Stimulated activated CD4-positive, alpha-beta T cell treated with anti-CD3 and anti-CD28 coated beads, TNF-alpha, amount 100 ng/mL, for 48 hours (primary cell): ENCODE measurements around the gene FCER2.
A peak's percentile ranks its signal among the peaks of the same experiment; 100 is the strongest.

ENCODE experiments used
- DNase-seq, 3 donors: peaks; one replicate each; pipeline ENCODE4 v3.0.0-alpha.2; 2020; ENCODE audit warnings: low read depth in 3 of 3

FCER2 gene

GRCh38 chr19:7733376-7733775 lies 31.4 kb upstream of the FCER2 start:
- DNase-seq: no peak

- DNase-seq: no peak
Measured at GRCh38 chr19:7732045-7732444, 30.1 kb upstream of the FCER2 start, which contains the start of gene CLEC4G. Gene CLEC4G, minus strand, starts transcription at chr19:7732110. Its CDS starts 8 bp downstream, at chr19:7732102.

GRCh38 chr19:7731615-7732014 lies 29.7 kb upstream of the FCER2 start:
- DNase-seq: no peak

DNA sequence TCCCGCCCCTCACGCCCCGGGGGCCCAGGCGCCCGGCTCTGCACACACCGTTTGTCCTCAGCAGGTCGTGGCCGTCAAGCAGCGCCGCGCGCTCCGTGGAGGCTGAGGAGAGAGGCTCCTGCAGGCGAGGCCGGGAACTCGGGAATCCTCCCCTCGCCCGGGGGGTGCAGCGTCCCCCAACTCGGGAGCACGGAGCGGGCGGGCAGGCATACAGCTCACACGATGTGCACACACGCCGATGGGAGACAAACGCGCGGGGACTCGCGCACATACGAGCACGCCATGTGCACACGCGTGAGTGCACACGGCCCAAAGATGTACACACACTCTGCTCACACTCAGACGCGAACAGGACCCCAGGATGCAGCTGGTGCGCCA lies 29.3 kb upstream of the FCER2 start:
- no peak for DNase-seq

GRCh38 chr19:7730286-7731217 lies 28.6 kb upstream of the FCER2 start:
- DNase-seq: no peak

DNA sequence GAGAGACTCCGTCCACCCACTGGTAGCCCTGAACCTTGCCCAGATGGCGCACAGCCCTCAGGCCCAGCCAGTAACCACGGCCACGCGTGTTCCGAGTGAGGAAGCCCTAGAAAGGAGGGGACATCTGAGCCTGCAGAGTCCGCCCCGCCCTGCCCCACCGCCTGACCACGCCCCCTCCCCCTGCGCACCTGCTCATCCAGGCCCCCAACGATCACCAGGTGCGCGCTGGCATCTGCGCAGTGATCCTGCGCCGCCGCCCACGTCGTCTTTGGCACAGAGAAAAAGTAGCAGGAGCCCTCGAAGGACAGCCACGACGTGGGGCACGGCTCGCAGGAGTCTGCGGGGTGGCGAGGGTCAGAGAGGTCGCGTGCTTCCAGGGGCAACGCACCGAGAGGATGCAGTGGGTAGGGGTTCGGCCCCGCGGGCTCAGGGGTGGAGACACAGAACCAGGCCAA lies 27.9 kb upstream of the FCER2 start:
- no peak for DNase-seq

GRCh38 chr19:7729211-7729610 lies 27.3 kb upstream of the FCER2 start:
- no peak for DNase-seq

DNA sequence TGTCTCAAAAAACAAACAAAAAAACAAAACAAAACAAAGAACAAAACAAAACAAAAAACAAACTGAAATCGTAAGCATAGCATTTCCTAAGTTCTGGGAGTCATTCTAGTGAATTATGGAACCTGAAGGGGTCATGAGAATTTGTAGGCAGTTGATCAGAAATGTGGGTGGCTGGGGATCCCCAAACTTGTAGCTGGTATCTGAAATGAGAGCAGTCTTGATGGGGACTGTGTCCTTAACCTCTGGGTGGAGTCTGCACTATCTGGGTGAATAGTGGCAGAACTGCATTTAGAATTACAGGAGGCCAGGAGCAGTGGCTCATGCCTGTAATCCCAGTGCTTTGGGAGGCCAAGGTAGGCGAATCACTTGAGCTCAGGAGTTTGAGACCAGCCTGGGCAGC lies 23.9 kb upstream of the FCER2 start:
- no peak for DNase-seq

DNA sequence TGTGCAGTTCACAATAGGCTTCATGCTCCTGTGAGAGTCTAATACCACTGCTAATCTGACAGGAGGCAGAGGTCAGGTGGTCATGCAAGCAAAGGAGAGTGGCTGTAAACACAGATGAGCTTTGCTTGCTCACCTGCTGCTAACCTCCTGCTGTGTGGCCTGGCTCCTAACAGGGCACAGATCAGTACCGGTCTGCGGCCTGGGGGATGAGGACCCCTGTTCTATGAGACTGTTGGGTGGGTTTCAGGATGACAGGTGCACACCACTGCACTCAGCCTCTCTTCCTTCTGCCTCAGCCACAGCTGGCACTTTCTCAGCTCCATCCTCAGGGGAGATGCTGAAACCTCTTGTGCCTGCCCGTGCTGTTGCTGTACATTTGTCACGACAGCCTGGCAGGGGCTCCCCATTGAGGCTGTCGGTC lies 20.3 kb upstream of the FCER2 start:
- DNase-seq: no peak

- no peak for DNase-seq
Measured at GRCh38 chr19:7720351-7720750, 18.4 kb upstream of the FCER2 start.

GRCh38 chr19:7718668-7719067 lies 16.7 kb upstream of the FCER2 start:
- no peak for DNase-seq

DNA sequence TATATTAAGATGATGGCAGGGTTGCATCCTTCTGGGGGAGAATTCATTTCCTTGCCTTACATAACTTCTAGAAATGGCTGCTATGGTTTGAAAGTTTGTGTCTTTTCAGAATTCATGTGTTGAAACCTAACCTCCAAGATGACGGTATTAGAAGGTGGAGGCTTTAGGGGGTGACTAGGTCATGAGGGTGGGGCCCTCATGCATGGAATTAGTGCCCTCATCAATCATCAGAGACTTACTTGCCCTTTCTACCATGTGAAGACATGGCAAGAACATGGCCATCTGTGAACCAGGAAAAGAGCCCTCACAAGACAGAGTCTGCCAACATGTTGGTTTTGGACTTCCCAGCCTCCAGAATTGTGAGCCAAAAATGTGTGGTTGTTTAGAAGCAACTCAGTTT lies 14.8 kb upstream of the FCER2 start:
- no peak for DNase-seq

- DNase-seq: no peak
Measured at GRCh38 chr19:7715671-7716070, 13.7 kb upstream of the FCER2 start.

DNA sequence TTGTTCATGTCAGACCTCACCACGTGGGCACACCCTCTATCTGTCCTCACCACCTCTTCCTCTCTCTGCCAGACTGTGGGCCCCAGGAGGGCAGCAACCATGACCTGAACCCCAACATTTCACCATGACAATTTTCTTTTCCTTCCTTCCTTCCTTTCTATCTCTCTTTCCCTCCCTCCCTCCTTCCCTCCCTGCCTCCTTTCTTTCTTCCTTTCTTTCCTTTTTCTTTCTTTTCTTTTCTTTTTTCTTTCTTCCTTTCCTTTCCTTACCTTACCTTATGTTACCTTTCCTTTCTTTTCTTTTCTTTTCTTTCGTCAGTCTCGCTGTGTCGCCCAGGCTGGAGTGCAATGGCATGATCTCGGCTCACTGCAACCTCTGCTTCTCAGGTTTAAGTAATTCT lies 8.7 kb upstream of the FCER2 start:
- DNase-seq: no peak

- no peak for DNase-seq
Measured at GRCh38 chr19:7709932-7710460, 8.1 kb upstream of the FCER2 start.

GRCh38 chr19:7706955-7707456 lies 5.1 kb upstream of the FCER2 start:
- DNase-seq: no peak

DNA sequence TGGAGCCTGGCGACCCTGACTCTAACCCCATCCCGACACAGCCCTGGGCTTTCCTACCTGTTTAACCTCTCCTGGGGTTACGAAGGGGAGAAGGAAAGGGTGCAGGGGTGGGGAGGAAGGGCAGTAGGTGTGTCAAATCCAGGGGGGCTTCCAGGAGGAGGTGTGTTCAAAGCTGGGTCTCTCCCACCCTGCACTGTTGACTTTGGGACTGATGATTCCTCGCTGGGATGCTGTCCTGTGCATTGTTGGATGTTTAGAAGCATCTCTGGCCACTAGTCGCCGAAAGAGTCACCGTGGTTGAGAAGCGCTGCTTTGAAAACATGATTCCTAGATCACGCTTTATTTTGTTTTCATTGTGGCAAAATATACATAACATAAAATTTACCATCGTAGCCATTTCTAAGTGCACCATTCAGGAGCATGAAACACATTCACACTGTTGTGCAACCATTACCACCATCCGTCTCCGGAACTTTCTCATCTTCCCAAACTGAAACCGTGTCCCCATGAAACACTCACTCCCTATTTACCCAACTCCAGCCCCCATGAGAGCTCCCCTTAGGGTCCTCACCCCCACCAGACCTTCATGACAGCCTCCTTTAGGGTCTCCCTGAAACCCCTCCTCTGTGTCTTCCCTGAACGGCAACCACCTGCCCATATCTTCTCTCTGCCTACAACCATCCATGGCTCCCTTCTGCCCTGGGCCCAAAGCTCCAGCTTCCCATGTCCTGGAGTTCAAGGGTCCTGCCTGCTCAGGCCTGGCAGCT lies 4.4 kb upstream of the FCER2 start:
- no peak for DNase-seq

DNA sequence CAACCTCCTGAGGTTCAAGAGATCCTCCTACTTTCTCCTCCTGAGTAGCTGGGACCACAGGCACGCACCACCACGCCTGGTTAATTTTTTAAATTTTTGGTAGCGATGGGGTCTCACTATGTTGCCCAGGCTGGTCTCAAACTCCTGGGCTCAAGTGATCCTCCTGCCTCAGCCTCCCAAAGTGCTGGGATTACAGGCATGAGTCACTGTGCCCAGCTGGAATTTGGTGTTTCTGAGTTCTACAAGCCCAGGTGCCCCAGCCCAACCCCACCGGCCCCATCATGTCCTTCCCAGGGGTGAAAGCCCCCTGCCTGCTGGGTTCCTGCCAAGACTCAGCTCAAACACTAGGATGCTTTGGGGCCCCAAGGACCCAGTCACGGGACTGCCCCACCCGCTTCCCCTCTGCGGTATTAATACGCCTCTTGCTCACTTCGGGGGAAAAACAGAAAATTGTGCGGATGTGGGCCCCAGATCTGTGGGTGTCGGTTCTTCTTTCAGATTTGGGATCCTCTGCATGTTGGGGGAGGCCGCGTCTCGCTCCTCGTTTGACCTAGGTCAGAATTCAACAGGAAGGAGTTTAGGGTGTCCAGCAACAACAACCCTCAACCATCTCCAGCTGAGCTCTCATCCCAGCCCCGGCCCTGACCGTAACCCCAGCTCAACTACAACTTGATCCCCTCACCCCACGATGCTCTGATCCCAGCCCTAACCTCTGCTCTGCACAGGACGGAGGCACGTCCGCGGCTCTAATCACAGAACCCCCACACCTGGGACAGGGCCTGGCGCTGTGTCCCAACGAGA lies 3.7 kb upstream of the FCER2 start:
- DNase-seq: peak; percentile 46 to 68 (median 51)

- DNase-seq: no peak
Measured at GRCh38 chr19:7704280-7705060, 2.5 kb upstream of the FCER2 start.

DNA sequence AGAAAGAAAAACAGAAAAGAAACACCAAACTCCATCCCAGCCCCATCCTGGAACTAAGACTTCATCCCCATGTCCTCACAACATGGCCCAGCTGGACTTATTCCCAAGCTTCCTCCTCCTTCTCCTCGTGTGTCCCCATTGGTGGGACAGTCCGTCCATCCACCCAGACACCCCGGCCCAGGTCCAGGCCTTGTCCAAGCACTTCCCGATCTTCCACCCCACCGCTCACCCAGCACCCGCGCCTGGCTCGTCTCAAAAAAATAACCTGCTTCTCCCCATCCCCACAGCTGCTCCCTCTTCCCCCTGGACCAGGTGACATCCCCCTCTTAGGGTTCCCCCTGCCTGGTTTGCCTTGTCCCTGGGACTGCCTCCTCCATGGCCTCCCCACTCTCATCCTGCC lies 1.4 kb upstream of the FCER2 start:
- DNase-seq: no peak
